HG03097 (cell line): ENCODE measurements around the gene TSPEAR.
"Not testable (repeated sequence)": the region's sequence is repeated elsewhere in the genome, so short reads cannot be mapped to it uniquely, and the experiment has no call there.

Experiments
- ATAC-seq: cut with Tn5 transposase; IDR thresholded peaks from one replicate; pipeline ENCODE4 v1.9.1; 2021; ENCODE audit not compliant: unreplicated experiment, low FRiP score

The TSPEAR gene

DNA sequence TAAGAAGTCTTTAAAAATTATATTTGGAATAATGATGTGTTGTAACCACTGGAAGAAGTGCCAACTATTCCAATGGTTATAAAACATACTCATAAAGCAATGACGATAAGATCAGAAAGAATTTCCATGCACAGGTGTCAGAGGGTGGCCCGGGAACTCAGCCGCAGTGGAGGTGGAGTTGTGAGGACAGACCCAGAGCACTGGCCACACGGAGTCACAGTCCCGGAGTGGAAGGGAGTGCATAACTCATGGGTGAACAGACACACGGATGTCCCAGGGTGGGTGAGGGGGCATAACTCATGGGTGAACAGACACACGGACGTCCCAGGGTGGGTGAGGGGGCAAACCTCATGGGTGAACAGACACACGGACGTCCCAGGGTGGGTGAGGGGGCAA is 135.3 kb downstream of the TSPEAR start:
- no peak for ATAC-seq

GRCh38 chr21:44575307-44576024 is 135.9 kb downstream of the TSPEAR start:
- ATAC-seq = no peak

GRCh38 chr21:44574457-44575306 is 136.7 kb downstream of the TSPEAR start:
- no peak for ATAC-seq

DNA sequence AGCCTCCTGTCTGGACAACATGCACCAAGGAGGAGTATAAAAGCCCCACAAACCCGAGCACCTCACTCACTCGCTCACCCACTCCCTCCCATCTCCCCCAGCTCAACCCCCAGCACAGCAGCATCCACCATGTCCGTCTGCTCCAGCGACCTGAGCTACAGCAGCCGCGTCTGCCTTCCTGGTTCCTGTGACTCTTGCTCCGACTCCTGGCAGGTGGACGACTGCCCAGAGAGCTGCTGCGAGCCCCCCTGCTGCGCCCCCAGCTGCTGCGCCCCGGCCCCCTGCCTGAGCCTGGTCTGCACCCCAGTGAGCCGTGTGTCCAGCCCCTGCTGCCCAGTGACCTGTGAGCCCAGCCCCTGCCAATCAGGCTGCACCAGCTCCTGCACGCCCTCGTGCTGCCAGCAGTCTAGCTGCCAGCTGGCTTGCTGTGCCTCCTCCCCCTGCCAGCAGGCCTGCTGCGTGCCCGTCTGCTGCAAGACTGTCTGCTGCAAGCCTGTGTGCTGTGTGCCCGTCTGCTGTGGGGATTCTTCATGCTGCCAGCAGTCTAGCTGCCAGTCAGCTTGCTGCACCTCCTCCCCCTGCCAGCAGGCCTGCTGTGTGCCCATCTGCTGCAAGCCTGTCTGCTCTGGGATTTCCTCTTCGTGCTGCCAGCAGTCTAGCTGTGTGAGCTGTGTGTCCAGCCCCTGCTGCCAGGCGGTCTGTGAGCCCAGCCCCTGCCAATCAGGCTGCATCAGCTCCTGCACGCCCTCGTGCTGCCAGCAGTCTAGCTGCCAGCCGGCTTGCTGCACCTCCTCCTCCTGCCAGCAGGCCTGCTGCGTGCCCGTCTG is 137.5 kb downstream of the TSPEAR start, which contains the start of gene KRTAP10-4:
Gene KRTAP10-4, plus strand, starts transcription at position 100 of the 827 bp plus-strand sequence. Its CDS starts 30 bp downstream, at position 130.
- not testable (repeated sequence) for ATAC-seq

DNA sequence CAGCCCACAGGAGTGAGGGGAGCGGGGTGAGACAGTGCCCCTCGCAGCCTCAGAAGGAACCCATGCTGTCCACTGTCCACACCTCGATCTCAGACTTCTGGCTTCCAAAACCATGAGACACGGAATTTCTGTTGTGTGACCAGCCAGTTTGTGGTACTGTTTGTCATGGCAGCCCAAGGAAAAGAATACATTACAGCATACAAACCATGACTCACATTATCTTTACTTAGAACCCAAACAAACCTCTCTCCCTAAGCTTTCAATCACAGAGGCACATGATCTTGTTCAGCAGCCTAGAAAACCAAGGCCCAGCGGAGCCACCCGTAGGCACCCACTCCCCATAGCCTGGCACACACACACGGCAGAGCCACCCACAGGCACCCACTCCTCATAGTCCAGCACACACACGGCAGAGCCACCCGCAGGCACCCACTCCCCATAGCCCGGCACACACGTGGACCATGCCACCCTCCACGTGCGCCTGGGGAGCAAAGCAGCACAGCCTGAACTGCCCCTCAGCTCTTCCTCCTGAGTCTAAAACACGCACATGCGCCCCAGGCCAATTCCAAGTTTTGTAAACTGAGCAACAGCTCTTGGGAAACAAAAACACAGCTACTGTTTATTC is 138.3 kb downstream of the TSPEAR start:
- no peak for ATAC-seq

- ATAC-seq = no peak
These were observed 139.3 kb downstream of the TSPEAR start for GRCh38 chr21:44571844-44572782.

DNA sequence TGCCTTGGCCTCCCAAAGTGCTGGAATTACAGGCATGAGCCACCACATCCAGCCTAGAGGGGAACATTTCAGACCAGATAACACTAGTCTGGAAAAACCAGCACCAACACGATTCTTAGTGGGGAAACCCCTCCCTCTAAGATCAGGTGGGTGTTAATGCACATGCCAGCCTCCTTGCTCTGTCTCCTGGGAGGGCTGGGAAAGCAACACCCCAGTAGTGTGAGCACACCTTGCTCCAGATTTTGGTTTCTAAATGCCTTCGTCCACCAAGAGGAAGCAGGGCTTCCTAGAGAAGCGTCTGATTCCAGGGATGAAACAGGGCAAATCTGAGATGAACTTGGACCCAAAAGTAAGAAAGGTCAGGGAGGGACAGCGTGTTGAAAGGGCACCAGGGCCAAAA is 140.1 kb downstream of the TSPEAR start:
- ATAC-seq = no peak

- no peak for ATAC-seq
These were observed 141.4 kb downstream of the TSPEAR start for GRCh38 chr21:44569861-44570517.

DNA sequence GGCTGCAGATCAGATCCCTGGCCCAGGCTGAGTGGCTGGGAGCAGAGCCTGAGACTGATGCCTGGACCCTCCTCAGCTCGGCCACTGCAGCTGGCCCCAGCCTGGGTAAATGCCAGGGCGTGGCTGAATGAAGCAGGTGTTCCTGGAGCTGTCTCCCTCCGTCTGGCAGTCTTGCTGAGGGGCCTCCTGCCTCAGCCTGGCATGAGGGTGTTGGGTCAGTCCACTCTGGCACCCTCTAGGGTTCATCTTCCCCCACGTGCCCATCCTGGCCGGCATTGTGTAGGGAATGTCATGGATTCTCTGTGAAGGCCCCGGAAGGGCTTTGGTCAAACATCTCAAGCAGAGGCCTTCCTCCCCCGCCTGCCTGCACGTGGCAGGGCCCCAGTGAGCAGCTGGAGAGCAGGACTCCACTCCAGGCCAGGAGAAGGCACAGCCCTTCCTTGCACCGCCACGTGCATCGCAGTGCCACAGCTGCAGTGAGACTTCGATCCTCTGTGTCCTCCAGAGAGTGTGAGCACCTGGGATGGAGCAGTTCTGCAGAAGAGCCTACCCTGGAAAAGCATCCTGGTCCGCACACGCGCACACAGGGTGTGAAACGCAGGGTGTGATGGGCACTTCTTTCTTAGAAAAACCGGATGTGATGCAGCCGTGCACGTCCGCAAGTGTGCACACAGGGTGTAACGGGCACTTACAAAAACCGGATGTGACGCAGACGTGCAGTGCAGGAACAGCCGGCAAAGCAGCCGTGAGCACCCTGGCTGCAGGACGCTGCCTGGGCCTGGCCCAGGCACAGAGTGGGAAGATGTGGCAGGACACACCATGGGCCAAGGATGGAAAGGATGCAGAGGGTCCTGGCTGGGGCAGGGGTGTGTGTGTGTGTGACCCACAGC is 142.5 kb downstream of the TSPEAR start:
- no peak for ATAC-seq

GRCh38 chr21:44568261-44568660 is 143.1 kb downstream of the TSPEAR start:
- ATAC-seq = no peak

DNA sequence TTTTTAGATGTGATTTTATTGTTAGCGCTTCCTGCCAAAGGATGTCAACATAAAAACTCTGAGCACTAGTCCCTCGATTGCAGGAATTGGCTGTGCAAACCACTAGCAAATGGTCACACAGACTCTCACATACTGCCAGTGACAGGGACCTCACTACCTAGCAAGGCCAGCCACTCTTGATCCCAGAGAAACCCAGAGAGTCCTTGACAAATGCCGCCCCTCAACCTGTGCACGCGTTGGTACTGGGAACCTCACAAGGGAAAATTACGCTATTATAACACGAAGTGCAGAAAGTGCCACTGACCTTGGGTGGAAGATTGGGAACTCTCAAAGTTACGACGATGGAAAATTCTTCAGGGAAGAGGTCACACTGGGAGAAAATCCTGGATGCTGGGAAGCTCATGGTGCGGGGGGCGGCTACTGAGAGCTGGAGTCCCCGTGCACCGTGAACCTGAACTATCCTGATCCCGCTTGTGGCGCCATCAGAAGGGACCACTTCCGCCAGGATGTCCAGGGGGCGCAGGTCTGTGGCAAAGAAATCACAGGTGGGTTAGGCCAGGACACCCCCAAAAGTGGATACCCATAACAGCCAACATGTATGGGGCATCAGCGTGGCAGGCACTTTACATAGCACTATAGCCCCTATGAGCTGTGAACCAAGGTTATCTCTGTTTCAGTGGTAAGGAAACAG is 143.7 kb downstream of the TSPEAR start:
- ATAC-seq = no peak

DNA sequence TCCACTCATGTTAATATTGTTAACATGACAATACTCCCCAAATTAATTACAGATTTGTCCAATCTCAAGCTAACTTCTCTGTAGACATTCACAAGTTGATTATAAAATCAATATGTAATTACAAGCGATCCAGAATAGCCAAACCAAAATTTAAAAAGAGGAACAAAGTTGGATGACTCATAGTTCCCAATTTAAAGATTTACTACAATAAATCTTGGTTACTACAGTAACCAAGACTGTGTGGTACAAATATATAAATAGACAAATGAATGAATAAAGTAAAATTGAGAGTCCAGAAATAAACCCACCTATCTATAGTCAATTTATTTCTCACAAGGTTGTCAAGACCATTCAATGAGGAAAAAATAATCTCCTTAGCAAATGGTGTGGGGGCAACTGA is 145.0 kb downstream of the TSPEAR start:
- no peak for ATAC-seq

DNA sequence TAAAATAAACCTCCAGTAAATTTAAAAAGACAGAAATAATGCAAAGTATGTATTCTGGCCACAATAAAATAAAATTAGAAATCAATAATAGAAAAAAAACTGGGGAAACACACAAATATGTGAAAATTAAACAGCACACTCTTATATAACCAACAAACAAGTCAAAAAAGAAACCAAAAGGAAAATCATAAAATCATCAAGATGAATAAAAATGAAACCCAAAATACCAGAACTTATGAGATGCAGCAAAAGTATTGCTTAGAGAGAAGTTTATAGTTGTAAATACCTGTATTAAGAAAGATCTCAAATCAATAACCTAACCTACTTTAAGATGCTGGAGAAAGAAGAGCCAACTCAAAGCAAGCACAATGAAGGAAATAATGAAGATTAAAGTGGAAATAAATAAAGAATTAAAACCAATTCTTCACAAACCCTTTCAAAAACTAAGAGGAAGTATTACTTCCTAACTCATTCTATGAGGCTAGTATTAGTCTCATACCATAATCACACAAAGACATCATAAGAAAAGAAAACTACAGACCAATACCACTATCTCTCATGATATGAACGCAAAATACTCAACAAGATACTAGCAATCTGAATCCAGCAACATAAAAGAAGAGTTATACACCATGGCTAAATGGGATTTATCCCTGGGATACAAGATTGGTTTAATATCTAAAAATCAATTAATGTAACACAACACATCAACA is 146.3 kb downstream of the TSPEAR start:
- no peak for ATAC-seq

- no peak for ATAC-seq
These were observed 147.3 kb downstream of the TSPEAR start for GRCh38 chr21:44564099-44564498.

DNA sequence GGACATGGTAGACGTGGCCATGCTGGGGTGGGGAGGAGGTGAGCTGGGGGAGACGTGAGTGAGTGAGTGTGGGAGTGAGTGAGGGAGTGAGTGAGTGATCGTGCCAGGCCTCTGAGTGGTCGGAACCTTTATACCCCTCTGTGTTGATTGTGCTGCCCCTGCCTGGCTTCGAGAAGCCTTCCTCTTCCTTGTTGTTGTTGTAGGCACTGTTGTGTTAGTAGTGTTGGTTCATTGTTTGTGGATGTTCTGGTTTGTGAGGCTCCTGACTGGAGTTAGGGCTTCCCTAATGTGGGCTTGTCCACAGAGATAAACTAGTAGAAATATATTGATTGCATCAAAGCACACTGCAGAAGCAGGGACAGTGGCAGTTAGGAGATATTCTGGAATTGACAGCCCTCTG is 152.7 kb downstream of the TSPEAR start, which contains the start of gene KRTAP10-3:
Gene KRTAP10-3, minus strand, starts transcription at position 101 of the 400 bp plus-strand sequence. Its CDS starts 80 bp downstream, at position 21.
- no peak for ATAC-seq

- not testable (repeated sequence) for ATAC-seq
These were observed 153.1 kb downstream of the TSPEAR start for GRCh38 chr21:44558329-44558675.
